Measurements from ENCODE around the gene LMCD1.

- TF ChIP-seq, protein P1, sequence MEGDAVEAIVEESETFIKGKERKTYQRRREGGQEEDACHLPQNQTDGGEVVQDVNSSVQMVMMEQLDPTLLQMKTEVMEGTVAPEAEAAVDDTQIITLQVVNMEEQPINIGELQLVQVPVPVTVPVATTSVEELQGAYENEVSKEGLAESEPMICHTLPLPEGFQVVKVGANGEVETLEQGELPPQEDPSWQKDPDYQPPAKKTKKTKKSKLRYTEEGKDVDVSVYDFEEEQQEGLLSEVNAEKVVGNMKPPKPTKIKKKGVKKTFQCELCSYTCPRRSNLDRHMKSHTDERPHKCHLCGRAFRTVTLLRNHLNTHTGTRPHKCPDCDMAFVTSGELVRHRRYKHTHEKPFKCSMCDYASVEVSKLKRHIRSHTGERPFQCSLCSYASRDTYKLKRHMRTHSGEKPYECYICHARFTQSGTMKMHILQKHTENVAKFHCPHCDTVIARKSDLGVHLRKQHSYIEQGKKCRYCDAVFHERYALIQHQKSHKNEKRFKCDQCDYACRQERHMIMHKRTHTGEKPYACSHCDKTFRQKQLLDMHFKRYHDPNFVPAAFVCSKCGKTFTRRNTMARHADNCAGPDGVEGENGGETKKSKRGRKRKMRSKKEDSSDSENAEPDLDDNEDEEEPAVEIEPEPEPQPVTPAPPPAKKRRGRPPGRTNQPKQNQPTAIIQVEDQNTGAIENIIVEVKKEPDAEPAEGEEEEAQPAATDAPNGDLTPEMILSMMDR (IDR thresholded peaks at IDR 0.05; ENCODE audit: low read length), result no peak
- no peak for TF ChIP-seq EZH2 (IDR thresholded peaks at IDR 0.05; ENCODE audit: borderline replicate concordance, low read length)
Measured at GRCh38 chr3:8563146-8563545, 61.5 kb downstream of the LMCD1 start.
